ENCODE data around the gene DISC1. TPM values are rescaled to one million over a fixed set of nuclear protein-coding genes. Genes with fewer than 3 reads are reported as not detected.
A peak's percentile ranks its signal among the peaks of the same experiment; 100 is the strongest.

The DISC1 gene
- total and polyA plus RNA-seq, 2 of the 13 experiments (the other 11 are each of a cell fraction or from before 2014, with no cell fraction given) = 4.2 to 4.6 TPM

- TF ChIP-seq GZF1 (CRISPR knock-in tag; IDR thresholded peaks at IDR 0.05) (no peak), MAFK (conservative IDR thresholded peaks at IDR 0.05 in 1 of 2, IDR thresholded peaks at IDR 0.05 in 1 of 2; ENCODE audit: low read length in 2 of 2) (0 out of 4 replicates have a peak, but pooled peaks of 1 of the 2 experiments have one; percentile 8), TBP (CRISPR knock-in tag; IDR thresholded peaks at IDR 0.05) (no peak), ZNF367 (CRISPR knock-in tag; IDR thresholded peaks at IDR 0.05; ENCODE audit: borderline replicate concordance) (no peak), ZFP36L2 (CRISPR knock-in tag; IDR thresholded peaks at IDR 0.05) (no peak), ZFP82 (CRISPR knock-in tag; IDR thresholded peaks at IDR 0.05; ENCODE audit: borderline replicate concordance) (no peak), DMTF1 (CRISPR knock-in tag; IDR thresholded peaks at IDR 0.05) (no peak), NR2F6 (IDR thresholded peaks at IDR 0.05) (no peak), NR2F6 (CRISPR knock-in tag; IDR thresholded peaks at IDR 0.05) (no peak), ZNF607 (CRISPR knock-in tag; IDR thresholded peaks at IDR 0.05; ENCODE audit: borderline replicate concordance) (no peak)
Observed at GRCh38 chr1:231632119-231632518, 5.5 kb downstream of the DISC1 start (continued).

- Histone ChIP-seq H3K4me2 (ENCODE audit: low read depth, low read length) (no peak overlapping the region), H3K9me3 (ENCODE audit: low read length) (no peaks in the 10 kb centered on the region), H3K4me3 (replicated peaks in 1 of 3; ENCODE audit: insufficient read depth in 1 of 3, low read depth in 2 of 3, low read length in 3 of 3) (no peak overlapping the region), H3K27me3 (ENCODE audit: control insufficient read depth in 1 of 2, insufficient read depth in 2 of 2, low read length in 2 of 2) (no peaks in the 10 kb centered on the region), H3K36me3 (replicated peaks in 1 of 2; ENCODE audit: control insufficient read depth in 1 of 2, insufficient read depth in 2 of 2, low read length in 2 of 2) (no peaks in the 10 kb centered on the region), H3K4me1 (ENCODE audit: insufficient read depth, low read length) (peaks cover 29% of the 10 kb centered on the region), H3K27ac (ENCODE audit: extremely low read length, insufficient read depth, low read length) (no peak overlapping the region), H3K79me2 (ENCODE audit: insufficient read depth, low read length) (peaks cover 25% of the 10 kb centered on the region), H2AFZ (ENCODE audit: low read length) (no peak overlapping the region), H4K20me1 (ENCODE audit: insufficient read depth, low read length) (no peaks in the 10 kb centered on the region), H3K9ac (ENCODE audit: insufficient read depth, low read depth, low read length) (no peak overlapping the region)
- intact Hi-C loops (cut with micrococcal nuclease; ENCODE audit: unreplicated experiment) = no loop called here
- no TSS peak for BruUV-seq (replicated peaks)
- in situ Hi-C loops (cut with HindIII; ENCODE audit: extremely low pct_ligation_motif_present, low pct_unique_long_range_greater_than_20kb) = no loop called here
- WGBS (ENCODE audit: low lambda C conversion rate) = 92% methylated on average over 6 of the region's 6 CpGs
- FAIRE-seq (no peak), ATAC-seq (no peak), DNase-seq (ENCODE audit: low spot score) (no peak)
- TF ChIP-seq ZNF121 (CRISPR knock-in tag; IDR thresholded peaks at IDR 0.05) = peak; percentile 65; the same call in 1 of the 2 replicates
- no peak for TF ChIP-seq PHB2 (IDR thresholded peaks at IDR 0.05; ENCODE audit: partially characterized antibody)
- POLR2A ChIA-PET = no interaction called here
- CTCF ChIA-PET (ENCODE audit: low intra/inter-chr PET ratio, low total read pairs) = no interaction called here
Observed at GRCh38 chr1:231634323-231635013, 7.9 kb downstream of the DISC1 start.
